Posterior vena cava (tissue), 2 donors: ENCODE measurements around the gene ARX. TPM values are rescaled to one million over a fixed set of nuclear protein-coding genes. Genes with fewer than 3 reads are reported as not detected.

Experiments used
- DNase-seq: peaks from one replicate; pipeline ENCODE4 v3.0.0-alpha.2; 2020; ENCODE audit warnings: low spot score
- intact Hi-C, 2 donors: fragments of 100-400 bp; cut with DNase I; formaldehyde crosslinking; loops; one replicate each; pipeline versions ENCODE4 v1.14.1 to v1.14.2; 2022 to 2023
- total RNA-seq, 2 donors: library from RNA; stranded (reverse); fragmentation: NEBNext Ultra II Directional; extraction: Animal tissue kit (Norgen Biotek cat#: 25700); gene quantifications; one replicate each; pipeline ENCODE4 v1.2.1, GENCODE V29; 2021
- donor health status: DM: yes; HTN: yes; CAD: no.
- donor health status: DM: yes; HTN: yes; CAD: no.

ARX gene
- total RNA-seq, 2 donors from 2014 or later: not detected

DNA sequence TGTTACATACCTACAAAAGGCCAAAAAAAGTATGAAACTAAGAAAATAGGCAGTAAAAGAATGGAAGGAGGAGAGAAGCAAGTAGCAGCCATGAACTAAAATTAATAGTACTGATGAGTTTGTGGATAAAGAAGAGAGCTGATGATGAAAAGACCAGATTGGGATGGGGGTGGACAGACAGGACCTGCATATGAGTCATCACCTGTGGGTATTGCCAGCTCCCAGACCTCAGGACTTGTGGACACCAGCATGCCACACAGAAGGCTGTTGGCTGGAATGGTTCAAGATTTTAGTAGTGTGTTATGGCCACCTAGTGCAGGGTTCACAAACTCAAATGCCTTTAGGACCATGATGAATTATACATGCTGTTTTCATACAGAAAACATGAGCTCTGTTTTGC lies 58.9 kb downstream of the ARX start:
- no peak for DNase-seq
- intact Hi-C loops: no loop called here

GRCh38 chrX:24955372-24955930 lies 60.3 kb downstream of the ARX start:
- no peak for DNase-seq
- intact Hi-C loops: no loop called here

- intact Hi-C loops: no loop called here
- DNase-seq: no peak
Observed at GRCh38 chrX:24954732-24955131, 61.0 kb downstream of the ARX start.
